ENCODE results near the gene TAF1D. TPM values are rescaled to one million over a fixed set of nuclear protein-coding genes. Genes with fewer than 3 reads are reported as not detected.

The TAF1D gene
- polyA plus RNA-seq, 3 donors = 5.9 to 68.3 (median 7.4) TPM

GRCh38 chr11:93741882-93742226 is 559 bp upstream of the TAF1D start:
- Mint-ChIP-seq H3K27ac (peak overlapping the region; percentile 97 to 100 (median 99)), H3K4me1 (peaks cover 49% of the 10 kb centered on the region), H3K4me3 (peak overlapping the region; percentile 99), H3K9me3 (peaks cover 0 to 5% (median 0%) of the 10 kb centered on the region in 7 donors), H3K36me3 (peaks cover 29 to 33% of the 10 kb centered on the region in 2 donors), H3K27me3 (ENCODE audit: low read depth in 3 of 3) (peaks cover 0 to 2% (median 0%) of the 10 kb centered on the region in 3 donors)
- peak in 1 of 3 donors; percentile 32 for DNase-seq
- peak overlapping the region; percentile 64 to 97 (median 73) for H3K4me3 ChIP-seq (replicated peaks in 1 of 3; ENCODE audit: low read depth in 2 of 3, low read length in 3 of 3)
- peak overlapping the region; percentile 93 for H3K4me2 ChIP-seq (replicated peaks; ENCODE audit: extremely low read depth, low read length, poor library complexity, severe bottlenecking)
- peak overlapping the region; percentile 88 to 97 for H3K27ac ChIP-seq (ENCODE audit: low read depth in 1 of 2, low read length in 2 of 2)
- H3K27me3 ChIP-seq (ENCODE audit: control insufficient read depth in 2 of 2, insufficient read depth in 2 of 2, low read length in 2 of 2) = no peaks in the 10 kb centered on the region
- H3K9me3 ChIP-seq (replicated peaks in 1 of 2; ENCODE audit: control insufficient read depth in 1 of 2, insufficient read depth in 1 of 2, low read length in 2 of 2) = no peaks in the 10 kb centered on the region
- peak overlapping the region; percentile 93 for H2AFZ ChIP-seq (ENCODE audit: insufficient read depth, low read depth, low read length, poor library complexity, severe bottlenecking)
- peaks cover 30 to 38% of the 10 kb centered on the region in 2 donors for H3K36me3 ChIP-seq (replicated peaks in 1 of 2; ENCODE audit: control insufficient read depth in 1 of 2, insufficient read depth in 2 of 2, low read length in 2 of 2)
- peaks cover 34 to 40% of the 10 kb centered on the region in 2 donors for H3K4me1 ChIP-seq (ENCODE audit: control insufficient read depth in 1 of 2, insufficient read depth in 2 of 2, low read length in 2 of 2)
- no peak for TF ChIP-seq CTCF (IDR thresholded peaks at IDR 0.05)
- H3K9ac ChIP-seq (ENCODE audit: insufficient read depth, low read length, poor library complexity, severe bottlenecking) = peak overlapping the region; percentile 93
- H4K20me1 ChIP-seq (ENCODE audit: insufficient read depth, low read length) = peaks cover 37% of the 10 kb centered on the region
- 0% methylated on average over 5 of the region's 8 CpGs for WGBS (ENCODE audit: insufficient coverage)
- intact Hi-C loops (cut with micrococcal nuclease) = loop anchor here (5.0 to 10.0 kb wide), 4 partner anchors 40 to 547 kb away; partner anchors contain the start of genes MED17 (in 2 of the 2) and SLC36A4 (in 2 of the 2)
- H3K79me2 ChIP-seq (ENCODE audit: insufficient read depth, low read length) = peaks cover 72% of the 10 kb centered on the region

- peaks cover 47% of the 10 kb centered on the region for H4K20me1 ChIP-seq (ENCODE audit: insufficient read depth, low read length)
- H3K27ac Mint-ChIP-seq = peak overlapping the region; percentile 97 to 100 (median 99)
- H3K9me3 Mint-ChIP-seq = peaks cover 0 to 5% (median 0%) of the 10 kb centered on the region in 7 donors
- peaks cover 84% of the 10 kb centered on the region for H3K79me2 ChIP-seq (ENCODE audit: insufficient read depth, low read length)
- under 1% methylated on average over 15 of the region's 20 CpGs for WGBS (ENCODE audit: insufficient coverage)
- peak overlapping the region; percentile 99 for H3K4me3 Mint-ChIP-seq
- TF ChIP-seq CTCF (IDR thresholded peaks at IDR 0.05) = no peak
- no peaks in the 10 kb centered on the region for H3K9me3 ChIP-seq (replicated peaks in 1 of 2; ENCODE audit: control insufficient read depth in 1 of 2, insufficient read depth in 1 of 2, low read length in 2 of 2)
- H3K36me3 Mint-ChIP-seq = peaks cover 41 to 42% of the 10 kb centered on the region in 2 donors
- H3K4me2 ChIP-seq (replicated peaks; ENCODE audit: extremely low read depth, low read length, poor library complexity, severe bottlenecking) = peak overlapping the region; percentile 93
- DNase-seq = peak; percentile 50 to 60 (median 53)
- H3K27me3 Mint-ChIP-seq (ENCODE audit: low read depth in 3 of 3) = peaks cover 0 to 2% (median 0%) of the 10 kb centered on the region in 3 donors
- peak overlapping the region; percentile 93 for H3K9ac ChIP-seq (ENCODE audit: insufficient read depth, low read length, poor library complexity, severe bottlenecking)
- peak overlapping the region; percentile 88 to 97 for H3K27ac ChIP-seq (ENCODE audit: low read depth in 1 of 2, low read length in 2 of 2)
- H3K4me1 ChIP-seq (ENCODE audit: control insufficient read depth in 1 of 2, insufficient read depth in 2 of 2, low read length in 2 of 2) = peaks cover 34 to 40% of the 10 kb centered on the region in 2 donors
- intact Hi-C loops (cut with micrococcal nuclease) = loop anchor here (5.0 to 10.0 kb wide), 4 partner anchors 42 to 546 kb away; partner anchors contain the start of genes MED17 (in 2 of the 2) and SLC36A4 (in 2 of the 2)
- H3K27me3 ChIP-seq (ENCODE audit: control insufficient read depth in 2 of 2, insufficient read depth in 2 of 2, low read length in 2 of 2) = no peaks in the 10 kb centered on the region
- peaks cover 51% of the 10 kb centered on the region for H3K4me1 Mint-ChIP-seq
- H3K4me3 ChIP-seq (replicated peaks in 1 of 3; ENCODE audit: low read depth in 2 of 3, low read length in 3 of 3) = peak overlapping the region; percentile 64 to 97 (median 73)
- peaks cover 41 to 49% of the 10 kb centered on the region in 2 donors for H3K36me3 ChIP-seq (replicated peaks in 1 of 2; ENCODE audit: control insufficient read depth in 1 of 2, insufficient read depth in 2 of 2, low read length in 2 of 2)
- peak overlapping the region; percentile 93 for H2AFZ ChIP-seq (ENCODE audit: insufficient read depth, low read depth, low read length, poor library complexity, severe bottlenecking)
These were observed 583 bp downstream of the TAF1D start for GRCh38 chr11:93740730-93741093.

Measured in CD14-positive monocyte (primary cell).